Measurements from ENCODE around the gene SLC23A2.

DNA sequence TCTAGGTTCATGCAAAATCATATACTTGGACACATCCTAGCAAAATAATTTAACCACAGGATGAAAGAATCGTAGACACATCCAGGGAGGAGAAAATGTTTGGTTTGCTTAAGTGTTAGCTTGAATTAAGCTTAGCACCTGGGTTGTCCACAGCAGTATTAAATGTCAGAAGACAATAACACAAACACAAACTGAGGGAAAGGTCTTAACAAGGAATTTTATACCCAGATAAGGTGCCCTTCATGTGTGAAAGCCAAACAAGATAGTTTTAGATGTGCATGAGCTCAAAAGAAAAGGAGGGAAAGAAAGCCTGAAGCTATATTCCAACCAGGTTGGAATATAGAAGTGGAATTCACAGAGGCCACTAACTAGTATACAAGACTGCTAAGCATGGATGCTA lies 49.1 kb downstream of the SLC23A2 start:
- TF ChIP-seq, protein P1, sequence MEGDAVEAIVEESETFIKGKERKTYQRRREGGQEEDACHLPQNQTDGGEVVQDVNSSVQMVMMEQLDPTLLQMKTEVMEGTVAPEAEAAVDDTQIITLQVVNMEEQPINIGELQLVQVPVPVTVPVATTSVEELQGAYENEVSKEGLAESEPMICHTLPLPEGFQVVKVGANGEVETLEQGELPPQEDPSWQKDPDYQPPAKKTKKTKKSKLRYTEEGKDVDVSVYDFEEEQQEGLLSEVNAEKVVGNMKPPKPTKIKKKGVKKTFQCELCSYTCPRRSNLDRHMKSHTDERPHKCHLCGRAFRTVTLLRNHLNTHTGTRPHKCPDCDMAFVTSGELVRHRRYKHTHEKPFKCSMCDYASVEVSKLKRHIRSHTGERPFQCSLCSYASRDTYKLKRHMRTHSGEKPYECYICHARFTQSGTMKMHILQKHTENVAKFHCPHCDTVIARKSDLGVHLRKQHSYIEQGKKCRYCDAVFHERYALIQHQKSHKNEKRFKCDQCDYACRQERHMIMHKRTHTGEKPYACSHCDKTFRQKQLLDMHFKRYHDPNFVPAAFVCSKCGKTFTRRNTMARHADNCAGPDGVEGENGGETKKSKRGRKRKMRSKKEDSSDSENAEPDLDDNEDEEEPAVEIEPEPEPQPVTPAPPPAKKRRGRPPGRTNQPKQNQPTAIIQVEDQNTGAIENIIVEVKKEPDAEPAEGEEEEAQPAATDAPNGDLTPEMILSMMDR (IDR thresholded peaks at IDR 0.05): no peak
- TF ChIP-seq POLR2A (IDR thresholded peaks at IDR 0.05) (no peak), POLR2AphosphoS5 (IDR thresholded peaks at IDR 0.05) (no peak), EP300 (IDR thresholded peaks at IDR 0.05; ENCODE audit: low read depth) (no peak)
